Measurements from ENCODE around the gene GALNT2. TPM values are rescaled to one million over a fixed set of nuclear protein-coding genes. Genes with fewer than 3 reads are reported as not detected.

The GALNT2 gene
- total and polyA plus RNA-seq, 2 of the 13 experiments (the other 11 are each of a cell fraction or from before 2014, with no cell fraction given), result 39.3 to 39.6 TPM

- intact Hi-C loops (cut with micrococcal nuclease; ENCODE audit: unreplicated experiment) (no loop called here), in situ Hi-C loops (cut with HindIII; ENCODE audit: extremely low pct_ligation_motif_present, low pct_unique_long_range_greater_than_20kb) (no loop called here)
- Histone ChIP-seq H3K9me3 (ENCODE audit: low read length) (no peaks in the 10 kb centered on the region), H4K20me1 (ENCODE audit: insufficient read depth, low read length) (no peaks in the 10 kb centered on the region), H2AFZ (ENCODE audit: low read length) (no peak overlapping the region), H3K4me2 (ENCODE audit: low read depth, low read length) (no peak overlapping the region), H3K27me3 (ENCODE audit: control insufficient read depth in 1 of 2, insufficient read depth in 2 of 2, low read length in 2 of 2) (no peaks in the 10 kb centered on the region), H3K9ac (ENCODE audit: insufficient read depth, low read depth, low read length) (no peak overlapping the region), H3K4me3 (replicated peaks in 1 of 3; ENCODE audit: insufficient read depth in 1 of 3, low read depth in 2 of 3, low read length in 3 of 3) (no peak overlapping the region), H3K36me3 (replicated peaks in 1 of 2; ENCODE audit: control insufficient read depth in 1 of 2, insufficient read depth in 2 of 2, low read length in 2 of 2) (no peaks in the 10 kb centered on the region; a peak in 1 of 5 replicates), H3K4me1 (ENCODE audit: insufficient read depth, low read length) (peaks cover 50% of the 10 kb centered on the region), H3K27ac (ENCODE audit: extremely low read length, insufficient read depth, low read length) (no peak overlapping the region), H3K79me2 (ENCODE audit: insufficient read depth, low read length) (peaks cover 21% of the 10 kb centered on the region)
- no TSS peak for BruUV-seq (replicated peaks)
- ChIA-PET CTCF (ENCODE audit: low intra/inter-chr PET ratio, low total read pairs) (no interaction called here), POLR2A (no interaction called here)
- WGBS (ENCODE audit: low lambda C conversion rate), result 100% methylated on average over 8 of the region's 11 CpGs
- ATAC-seq (no peak), DNase-seq (ENCODE audit: low spot score) (no peak), FAIRE-seq (no peak)
- TF ChIP-seq ZNF232 (CRISPR knock-in tag; IDR thresholded peaks at IDR 0.05; ENCODE audit: borderline replicate concordance), result no peak
- TF ChIP-seq HIVEP1 (CRISPR knock-in tag; IDR thresholded peaks at IDR 0.05), result no peak
- peak; percentile 16 to 71; a peak in 2 of 4 replicates for TF ChIP-seq MAFK (conservative IDR thresholded peaks at IDR 0.05 in 1 of 2, IDR thresholded peaks at IDR 0.05 in 1 of 2; ENCODE audit: low read length in 2 of 2)
Measured at GRCh38 chr1:230144758-230145504, 77.9 kb downstream of the GALNT2 start.

DNA sequence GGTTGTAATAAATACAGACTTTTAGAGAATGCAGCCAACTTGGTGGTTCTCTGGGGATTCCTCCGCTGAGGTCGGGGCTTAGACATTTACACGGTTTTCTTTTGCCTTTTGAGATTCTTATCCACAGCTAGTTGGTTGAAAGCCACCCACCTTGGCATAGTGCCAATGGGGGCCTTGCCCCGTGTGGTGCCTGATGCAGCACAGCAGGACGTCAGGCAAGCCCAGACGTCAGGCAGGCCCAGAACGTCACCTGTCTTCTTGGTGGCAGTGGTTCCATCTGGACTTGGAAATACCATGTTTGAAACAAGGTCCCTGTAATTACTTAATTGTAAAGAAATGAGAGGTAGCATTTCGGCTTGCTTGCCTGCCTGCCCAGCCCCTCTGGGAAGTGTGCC lies 78.5 kb downstream of the GALNT2 start:
- no peak for FAIRE-seq
- 92% methylated on average over 8 of the region's 8 CpGs for WGBS (ENCODE audit: low lambda C conversion rate)
- Histone ChIP-seq H3K9ac (ENCODE audit: insufficient read depth, low read depth, low read length) (no peak overlapping the region), H3K4me1 (ENCODE audit: insufficient read depth, low read length) (peaks cover 50% of the 10 kb centered on the region), H3K79me2 (ENCODE audit: insufficient read depth, low read length) (peaks cover 21% of the 10 kb centered on the region), H3K27ac (ENCODE audit: extremely low read length, insufficient read depth, low read length) (no peak overlapping the region), H4K20me1 (ENCODE audit: insufficient read depth, low read length) (no peaks in the 10 kb centered on the region), H2AFZ (ENCODE audit: low read length) (no peak overlapping the region), H3K27me3 (ENCODE audit: control insufficient read depth in 1 of 2, insufficient read depth in 2 of 2, low read length in 2 of 2) (no peaks in the 10 kb centered on the region), H3K9me3 (ENCODE audit: low read length) (no peaks in the 10 kb centered on the region), H3K4me2 (ENCODE audit: low read depth, low read length) (no peak overlapping the region), H3K36me3 (replicated peaks in 1 of 2; ENCODE audit: control insufficient read depth in 1 of 2, insufficient read depth in 2 of 2, low read length in 2 of 2) (no peaks in the 10 kb centered on the region; a peak in 1 of 5 replicates), H3K4me3 (replicated peaks in 1 of 3; ENCODE audit: insufficient read depth in 1 of 3, low read depth in 2 of 3, low read length in 3 of 3) (no peak overlapping the region)
- intact Hi-C loops (cut with micrococcal nuclease; ENCODE audit: unreplicated experiment), result no loop called here
- ATAC-seq, result no peak
- ChIA-PET CTCF (ENCODE audit: low intra/inter-chr PET ratio, low total read pairs) (no interaction called here), POLR2A (no interaction called here)
- TF ChIP-seq ZBTB34 (CRISPR knock-in tag; IDR thresholded peaks at IDR 0.05), result no peak
- peak; percentile 45; the same call in 1 of the 2 replicates for TF ChIP-seq LCORL (IDR thresholded peaks at IDR 0.05)
- no peak for TF ChIP-seq LCORL (CRISPR knock-in tag; IDR thresholded peaks at IDR 0.05)
- BruUV-seq (replicated peaks), result no TSS peak
- in situ Hi-C loops (cut with HindIII; ENCODE audit: extremely low pct_ligation_motif_present, low pct_unique_long_range_greater_than_20kb), result no loop called here
- DNase-seq (ENCODE audit: low spot score), result no peak

Data from HepG2 (cell line).